Natural killer cell (primary cell): ENCODE data around the gene RNF34. TPM values are rescaled to one million over a fixed set of nuclear protein-coding genes. Genes with fewer than 3 reads are reported as not detected.

Experiments used
- ATAC-seq, 3 donors: fragments of 150-1000 bp in 2 of 3; fragments of 200-7000 bp in 1 of 3; cut with Tn5 transposase; 1 replicate in 1 of 3; 2 replicates in 2 of 3; pipeline ENCODE4 v1.10.0; 2021; ENCODE audit warnings: mild to moderate bottlenecking in 2 of 3, moderate library complexity in 2 of 3
- DNase-seq, 2 donors: peaks; one replicate each; pipeline versions ENCODE4 v3.0.0 to v3.0.0-alpha.2; 2013 to 2021; ENCODE audit warnings: mixed read lengths in 1 of 2
- H3K27ac ChIP-seq: one replicate; pipeline ENCODE4 v1.5.1; 2013; ENCODE audit warnings: mild to moderate bottlenecking, low read length
- H3K27me3 ChIP-seq: one replicate; pipeline ENCODE4 v1.6.1; 2013; ENCODE audit warnings: low read length; ENCODE audit not compliant: control insufficient read depth, insufficient read depth
- H3K36me3 ChIP-seq: one replicate; pipeline ENCODE4 v1.6.1; 2013; ENCODE audit warnings: low read length; ENCODE audit not compliant: control insufficient read depth, insufficient read depth
- H3K4me1 ChIP-seq: one replicate; pipeline ENCODE4 v1.6.1; 2013; ENCODE audit warnings: low read length; ENCODE audit not compliant: control insufficient read depth, insufficient read depth
- H3K4me3 ChIP-seq: one replicate; pipeline ENCODE4 v1.5.1; 2013; ENCODE audit warnings: low read length
- H3K9me3 ChIP-seq: one replicate; pipeline ENCODE4 v1.6.1; 2013; ENCODE audit warnings: low read length; ENCODE audit not compliant: control insufficient read depth, insufficient read depth
- H3K27ac Mint-ChIP-seq, 2 donors: one replicate each; pipeline ENCODE4 v1.8.0; 2022; ENCODE audit warnings: mild to moderate bottlenecking in 2 of 2, mixed read lengths in 2 of 2, moderate library complexity in 1 of 2
- H3K27me3 Mint-ChIP-seq, 2 donors: one replicate each; pipeline ENCODE4 v1.8.0; 2022; ENCODE audit warnings: low read depth in 2 of 2, mixed read lengths in 2 of 2
- H3K36me3 Mint-ChIP-seq: one replicate; pipeline ENCODE4 v1.8.0; 2022; ENCODE audit warnings: mixed read lengths
- H3K4me1 Mint-ChIP-seq, 2 donors: one replicate each; pipeline ENCODE4 v1.8.0; 2022; ENCODE audit warnings: mixed read lengths in 2 of 2
- H3K4me3 Mint-ChIP-seq: one replicate; pipeline ENCODE4 v1.8.0; 2022; ENCODE audit warnings: mild to moderate bottlenecking, moderate library complexity, mixed read lengths
- H3K9me3 Mint-ChIP-seq, 2 donors: one replicate each; pipeline ENCODE4 v1.8.0; 2022; ENCODE audit warnings: mixed read lengths in 2 of 2
- WGBS: methylation state at CpG from one replicate; pipeline ENCODE4 v1.1.7; 2013; ENCODE audit warnings: missing lambda C conversion rate; ENCODE audit not compliant: insufficient coverage; 5-methylcytosine and 5-hydroxymethylcytosine counted together
- intact Hi-C: fragments of 100-400 bp; cut with micrococcal nuclease; formaldehyde crosslinking; loops from one replicate; pipeline ENCODE4 v1.14.2; 2022
- total RNA-seq, 4 donors: library from RNA; stranded (reverse); fragments of 120-200 nt in 1 of 4; gene quantifications; one replicate each; pipeline versions ENCODE4 v1.2.3 to v1.2.4, GENCODE V29; 2013 to 2022
- TF ChIP-seq, protein P1 (sequence below): fragments of 200-600 bp; IDR thresholded peaks from one replicate; pipeline ENCODE4 v1.8.0; 2022; ENCODE audit warnings: antibody characterized with exemption

Gene RNF34
- total RNA-seq, 3 donors from 2014 or later (not counting 1 experiment from before 2014, with no cell fraction given) = 62.3 to 78.4 (median 73.4) TPM

GRCh38 chr12:121423253-121423652 lies 23.3 kb downstream of the RNF34 start:
- H3K4me3 Mint-ChIP-seq = no peak overlapping the region
- TF ChIP-seq, protein P1, sequence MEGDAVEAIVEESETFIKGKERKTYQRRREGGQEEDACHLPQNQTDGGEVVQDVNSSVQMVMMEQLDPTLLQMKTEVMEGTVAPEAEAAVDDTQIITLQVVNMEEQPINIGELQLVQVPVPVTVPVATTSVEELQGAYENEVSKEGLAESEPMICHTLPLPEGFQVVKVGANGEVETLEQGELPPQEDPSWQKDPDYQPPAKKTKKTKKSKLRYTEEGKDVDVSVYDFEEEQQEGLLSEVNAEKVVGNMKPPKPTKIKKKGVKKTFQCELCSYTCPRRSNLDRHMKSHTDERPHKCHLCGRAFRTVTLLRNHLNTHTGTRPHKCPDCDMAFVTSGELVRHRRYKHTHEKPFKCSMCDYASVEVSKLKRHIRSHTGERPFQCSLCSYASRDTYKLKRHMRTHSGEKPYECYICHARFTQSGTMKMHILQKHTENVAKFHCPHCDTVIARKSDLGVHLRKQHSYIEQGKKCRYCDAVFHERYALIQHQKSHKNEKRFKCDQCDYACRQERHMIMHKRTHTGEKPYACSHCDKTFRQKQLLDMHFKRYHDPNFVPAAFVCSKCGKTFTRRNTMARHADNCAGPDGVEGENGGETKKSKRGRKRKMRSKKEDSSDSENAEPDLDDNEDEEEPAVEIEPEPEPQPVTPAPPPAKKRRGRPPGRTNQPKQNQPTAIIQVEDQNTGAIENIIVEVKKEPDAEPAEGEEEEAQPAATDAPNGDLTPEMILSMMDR = no peak
- intact Hi-C loops = no loop called here
- Histone ChIP-seq H3K9me3 (no peaks in the 10 kb centered on the region), H3K4me1 (peaks cover 5% of the 10 kb centered on the region), H3K4me3 (no peak overlapping the region), H3K27me3 (no peaks in the 10 kb centered on the region), H3K27ac (no peak overlapping the region), H3K36me3 (peaks cover 87% of the 10 kb centered on the region)
- no peaks in the 10 kb centered on the region for H3K4me1 Mint-ChIP-seq
- H3K9me3 Mint-ChIP-seq = no peaks in the 10 kb centered on the region
- 93% methylated on average over 14 of the region's 14 CpGs for WGBS
- H3K27me3 Mint-ChIP-seq = no peaks in the 10 kb centered on the region
- H3K27ac Mint-ChIP-seq = no peak overlapping the region
- ATAC-seq = no peak
- H3K36me3 Mint-ChIP-seq = peaks cover 6% of the 10 kb centered on the region
- DNase-seq = no peak

DNA sequence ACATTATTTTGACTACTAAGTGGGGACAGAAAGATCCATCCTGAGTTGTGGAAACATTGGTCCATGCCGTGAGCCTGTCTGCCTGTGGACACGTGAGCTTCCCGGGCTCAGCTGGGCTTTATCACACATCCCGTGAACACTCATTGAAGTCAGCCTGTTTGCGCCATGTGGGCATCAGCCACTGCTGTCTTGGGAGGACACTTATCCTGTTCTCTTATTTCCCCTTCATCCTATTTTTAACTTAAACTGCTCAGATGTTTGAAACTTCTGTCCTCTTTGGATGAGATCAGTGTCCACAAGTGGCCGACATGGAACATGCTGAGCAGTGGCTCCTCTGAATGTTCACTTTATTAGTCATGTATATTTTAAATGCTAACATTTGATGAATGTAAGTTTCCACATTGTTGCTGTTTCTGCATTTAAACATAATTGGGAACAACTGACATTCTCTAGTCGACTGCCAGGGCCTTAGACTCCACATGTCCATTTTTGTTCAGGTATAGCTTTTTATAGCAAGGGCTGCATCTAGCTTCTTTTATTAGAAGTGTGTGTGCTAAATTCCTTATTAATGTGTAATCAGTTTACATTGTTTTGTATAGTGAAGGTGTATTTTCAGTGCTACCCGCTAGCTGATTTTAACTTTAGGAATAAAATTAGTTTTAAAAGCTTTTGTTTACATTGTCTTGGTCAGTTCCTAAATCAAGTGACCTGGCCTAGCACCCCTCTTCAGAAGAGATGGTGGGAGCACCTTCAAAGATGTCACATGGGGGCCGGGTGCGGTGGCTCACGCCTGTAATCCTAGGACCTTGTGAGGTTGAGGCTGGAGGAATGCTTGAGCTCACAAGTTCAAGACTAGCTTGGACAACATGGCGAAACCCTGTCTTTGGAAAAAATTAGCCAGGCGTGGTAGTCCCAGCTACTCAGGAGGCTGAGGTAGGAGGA lies 24.0 kb downstream of the RNF34 start:
- no peaks in the 10 kb centered on the region for H3K27me3 Mint-ChIP-seq
- TF ChIP-seq, protein P1 = no peak
- no peaks in the 10 kb centered on the region for H3K9me3 Mint-ChIP-seq
- ATAC-seq (no peak), DNase-seq (no peak)
- peaks cover 6% of the 10 kb centered on the region for H3K36me3 Mint-ChIP-seq
- intact Hi-C loops = no loop called here
- no peak overlapping the region for H3K27ac ChIP-seq
- 97% methylated on average over 13 of the region's 13 CpGs for WGBS
- H3K4me3 ChIP-seq = no peak overlapping the region
- peaks cover 5% of the 10 kb centered on the region for H3K4me1 ChIP-seq
- peaks cover 87% of the 10 kb centered on the region for H3K36me3 ChIP-seq
- H3K27me3 ChIP-seq = no peaks in the 10 kb centered on the region
- H3K4me3 Mint-ChIP-seq = no peak overlapping the region
- H3K27ac Mint-ChIP-seq = peak overlapping the region; percentile 20 to 38
- no peaks in the 10 kb centered on the region for H3K9me3 ChIP-seq
- H3K4me1 Mint-ChIP-seq = peaks cover 2 to 3% of the 10 kb centered on the region in 2 donors

- Mint-ChIP-seq H3K9me3 (no peaks in the 10 kb centered on the region), H3K27ac (peak overlapping the region; percentile 20 to 38), H3K4me1 (peaks cover 8 to 9% of the 10 kb centered on the region in 2 donors), H3K36me3 (peaks cover 6% of the 10 kb centered on the region), H3K27me3 (no peaks in the 10 kb centered on the region), H3K4me3 (no peak overlapping the region)
- Histone ChIP-seq H3K4me1 (peaks cover 5% of the 10 kb centered on the region), H3K4me3 (no peak overlapping the region), H3K9me3 (no peaks in the 10 kb centered on the region), H3K27me3 (no peaks in the 10 kb centered on the region), H3K27ac (no peak overlapping the region), H3K36me3 (peaks cover 87% of the 10 kb centered on the region)
- 100% methylated on average over 1 of the region's 1 CpG for WGBS
- DNase-seq = no peak
- ATAC-seq = no peak
- intact Hi-C loops = no loop called here
- TF ChIP-seq, protein P1 = no peak
Observed at GRCh38 chr12:121424624-121424975, 24.7 kb downstream of the RNF34 start.
